HG02973 (cell line): ENCODE measurements around the gene GPC5.
"Not testable (repeated sequence)": the region's sequence is repeated elsewhere in the genome, so short reads cannot be mapped to it uniquely, and the experiment has no call there.

Experiments used
- ATAC-seq: cut with Tn5 transposase; IDR thresholded peaks from one replicate; pipeline ENCODE4 v1.9.1; 2021; ENCODE audit warnings: moderate library complexity; ENCODE audit not compliant: unreplicated experiment

The GPC5 gene

GRCh38 chr13:92500192-92500591 is 1101.8 kb downstream of the GPC5 start:
- no peak for ATAC-seq

- no peak for ATAC-seq
Measured at GRCh38 chr13:92510416-92510815, 1112.0 kb downstream of the GPC5 start.

GRCh38 chr13:92512852-92513251 is 1114.4 kb downstream of the GPC5 start:
- no peak for ATAC-seq

GRCh38 chr13:92513672-92514071 is 1115.3 kb downstream of the GPC5 start:
- no peak for ATAC-seq

- ATAC-seq = no peak
Measured at GRCh38 chr13:92514420-92515125, 1116.2 kb downstream of the GPC5 start.

GRCh38 chr13:92516878-92517277 is 1118.5 kb downstream of the GPC5 start:
- not testable (repeated sequence) for ATAC-seq

GRCh38 chr13:92518622-92519021 is 1120.2 kb downstream of the GPC5 start:
- ATAC-seq = not testable (repeated sequence)

- no peak for ATAC-seq
Measured at GRCh38 chr13:92530364-92530763, 1131.9 kb downstream of the GPC5 start.

- ATAC-seq = no peak
Measured at GRCh38 chr13:92535222-92536006, 1137.0 kb downstream of the GPC5 start.

GRCh38 chr13:92537471-92537870 is 1139.0 kb downstream of the GPC5 start:
- no peak for ATAC-seq

GRCh38 chr13:92538164-92538563 is 1139.7 kb downstream of the GPC5 start:
- no peak for ATAC-seq

- ATAC-seq = not testable (repeated sequence)
Measured at GRCh38 chr13:92539148-92539547, 1140.7 kb downstream of the GPC5 start.

GRCh38 chr13:92547266-92547665 is 1148.8 kb downstream of the GPC5 start:
- no peak for ATAC-seq

- no peak for ATAC-seq
Measured at GRCh38 chr13:92549276-92549675, 1150.9 kb downstream of the GPC5 start.

GRCh38 chr13:92553470-92554114 is 1155.2 kb downstream of the GPC5 start:
- no peak for ATAC-seq

GRCh38 chr13:92560883-92561282 is 1162.5 kb downstream of the GPC5 start:
- no peak for ATAC-seq

GRCh38 chr13:92564942-92565341 is 1166.5 kb downstream of the GPC5 start:
- no peak for ATAC-seq

GRCh38 chr13:92566767-92567166 is 1168.3 kb downstream of the GPC5 start:
- ATAC-seq = no peak

- no peak for ATAC-seq
Measured at GRCh38 chr13:92572190-92572589, 1173.8 kb downstream of the GPC5 start.

GRCh38 chr13:92573467-92574057 is 1175.1 kb downstream of the GPC5 start:
- no peak for ATAC-seq

GRCh38 chr13:92574499-92574898 is 1176.1 kb downstream of the GPC5 start:
- no peak for ATAC-seq
